GM12874 (cell line): Measurements from ENCODE around the gene CHRM4.

Experiments used
- CTCF ChIP-seq: IDR thresholded peaks from 2 replicates; pipeline ENCODE4 v1.5.1; 2011; ENCODE audit warnings: low read depth, mild to moderate bottlenecking, control low read depth, low read length, moderate library complexity; ENCODE audit not compliant: insufficient read depth

Gene CHRM4

GRCh38 chr11:46366661-46367161, 24.9 kb downstream of the CHRM4 start:
- no peak for TF ChIP-seq CTCF

GRCh38 chr11:46366260-46366659, 25.3 kb downstream of the CHRM4 start:
- TF ChIP-seq CTCF, result no peak

GRCh38 chr11:46364791-46365190, 26.8 kb downstream of the CHRM4 start:
- TF ChIP-seq CTCF, result no peak

GRCh38 chr11:46364056-46364455, 27.5 kb downstream of the CHRM4 start:
- TF ChIP-seq CTCF, result no peak

- TF ChIP-seq CTCF, result no peak
Measured at GRCh38 chr11:46363455-46364005, 28.0 kb downstream of the CHRM4 start.

GRCh38 chr11:46363031-46363407, 28.6 kb downstream of the CHRM4 start:
- no peak for TF ChIP-seq CTCF

- no peak for TF ChIP-seq CTCF
Measured at GRCh38 chr11:46362156-46363030, 29.2 kb downstream of the CHRM4 start.
